MM.1S (cell line): Measurements from ENCODE around the gene ARHGAP30.
"Not testable (repeated sequence)": the region's sequence is repeated elsewhere in the genome, so short reads cannot be mapped to it uniquely, and the experiment has no call there.

Experiments
- DNase-seq: peaks from one replicate; pipeline ENCODE4 v3.0.0-alpha.2; 2015
- H2AFZ ChIP-seq: fragments of 300-600 bp; sonication (generic); 2 replicates; pipeline ENCODE4 v1.6.0; 2016; ENCODE audit warnings: antibody characterized with exemption, low read length
- H3F3A ChIP-seq: fragments of 300-600 bp; sonication (generic); 2 replicates; pipeline ENCODE4 v1.6.1; 2016; ENCODE audit warnings: mild to moderate bottlenecking, antibody characterized with exemption, low read length, moderate library complexity, mixed read lengths; ENCODE audit not compliant: insufficient read depth
- H3K27ac ChIP-seq: fragments of 300-600 bp; sonication (generic); 2 replicates; pipeline ENCODE4 v1.5.1; 2016; ENCODE audit warnings: mild to moderate bottlenecking, low read length
- H3K27me3 ChIP-seq: fragments of 300-600 bp; sonication (generic); replicated peaks from 2 replicates; pipeline ENCODE4 v1.6.0; 2016; ENCODE audit warnings: low read length; ENCODE audit not compliant: insufficient read depth
- H3K36me3 ChIP-seq: fragments of 300-600 bp; sonication (generic); replicated peaks from 2 replicates; pipeline ENCODE4 v1.6.1; 2016; ENCODE audit warnings: mild to moderate bottlenecking, low read length, mixed read lengths; ENCODE audit not compliant: insufficient read depth
- H3K4me1 ChIP-seq: fragments of 300-600 bp; sonication (generic); 2 replicates; pipeline ENCODE4 v1.6.1; 2016; ENCODE audit warnings: low read length, mixed read lengths
- H3K4me2 ChIP-seq: fragments of 300-600 bp; sonication (generic); 2 replicates; pipeline ENCODE4 v1.6.0; 2016; ENCODE audit warnings: low read depth, low read length
- H3K4me3 ChIP-seq: fragments of 300-600 bp; sonication (generic); 2 replicates; pipeline ENCODE4 v1.5.1; 2016; ENCODE audit warnings: low read length, mixed read lengths
- H3K79me2 ChIP-seq: fragments of 300-600 bp; sonication (generic); 2 replicates; pipeline ENCODE4 v1.6.1; 2016; ENCODE audit warnings: mixed run types, low read length, mixed read lengths
- H3K9ac ChIP-seq: fragments of 300-600 bp; sonication (generic); 2 replicates; pipeline ENCODE4 v1.6.1; 2016; ENCODE audit warnings: low read length, mixed read lengths
- H3K9me2 ChIP-seq: fragments of 300-600 bp; sonication (generic); replicated peaks from 2 replicates; pipeline ENCODE4 v1.6.1; 2016; ENCODE audit warnings: mild to moderate bottlenecking, low read length, mixed read lengths; ENCODE audit not compliant: insufficient read depth
- H3K9me3 ChIP-seq: fragments of 300-600 bp; sonication (generic); replicated peaks from 2 replicates; pipeline ENCODE4 v1.6.1; 2016; ENCODE audit warnings: mild to moderate bottlenecking, low read length, mixed read lengths; ENCODE audit not compliant: insufficient read depth
- H4K20me1 ChIP-seq: fragments of 300-600 bp; sonication (generic); 2 replicates; pipeline ENCODE4 v1.6.1; 2016; ENCODE audit warnings: mild to moderate bottlenecking, low read length, moderate library complexity, mixed read lengths; ENCODE audit not compliant: insufficient read depth
- CTCF ChIP-seq: fragments of 300-600 bp; sonication (generic); IDR thresholded peaks from 2 replicates; pipeline ENCODE4 v1.5.1; 2016; ENCODE audit warnings: antibody characterized with exemption, low read length, mixed read lengths
- EZH2 ChIP-seq: fragments of 300-600 bp; sonication (generic); optimal IDR thresholded peaks from 2 replicates; pipeline ENCODE3; 2017; ENCODE audit warnings: low read depth, mild to moderate bottlenecking, antibody characterized with exemption, low read length, mixed read lengths
- EZH2phosphoT487 ChIP-seq: fragments of 300-600 bp; sonication (generic); IDR thresholded peaks from 2 replicates; pipeline ENCODE4 v1.6.1; 2018; ENCODE audit warnings: antibody characterized with exemption, low read length

ARHGAP30 gene

GRCh38 chr1:161068306-161069234, 1.1 kb downstream of the ARHGAP30 start:
- no peaks in the 10 kb centered on the region for H3K27me3 ChIP-seq
- H3K4me2 ChIP-seq, result peak overlapping the region; percentile 90
- no peaks in the 10 kb centered on the region for H3K36me3 ChIP-seq
- TF ChIP-seq CTCF, result no peak
- no peak for TF ChIP-seq EZH2phosphoT487
- no peak for TF ChIP-seq EZH2
- peak overlapping the region; percentile 94 for H3K4me3 ChIP-seq
- H3K79me2 ChIP-seq, result peaks cover 59% of the 10 kb centered on the region
- H3K9me2 ChIP-seq, result no peaks in the 10 kb centered on the region
- peak overlapping the region; percentile 94 for H3K27ac ChIP-seq
- H3F3A ChIP-seq, result peaks cover 31% of the 10 kb centered on the region
- no peaks in the 10 kb centered on the region for H4K20me1 ChIP-seq
- H3K4me1 ChIP-seq, result peaks cover 45% of the 10 kb centered on the region
- H3K9me3 ChIP-seq, result no peaks in the 10 kb centered on the region
- H3K9ac ChIP-seq, result peak overlapping the region; percentile 97
- peak; percentile 76 for DNase-seq
- no peak overlapping the region for H2AFZ ChIP-seq

GRCh38 chr1:161066694-161067093, 3.0 kb downstream of the ARHGAP30 start:
- TF ChIP-seq EZH2phosphoT487, result no peak
- no peak for TF ChIP-seq EZH2
- TF ChIP-seq CTCF, result no peak
- Histone ChIP-seq H3F3A (peaks cover 36% of the 10 kb centered on the region), H2AFZ (no peak overlapping the region), H3K4me2 (peak overlapping the region; percentile 5; the same call in 1 of the 2 replicates), H3K36me3 (no peaks in the 10 kb centered on the region), H3K4me1 (peaks cover 49% of the 10 kb centered on the region), H4K20me1 (no peaks in the 10 kb centered on the region), H3K9ac (no peak overlapping the region), H3K9me3 (no peaks in the 10 kb centered on the region), H3K27ac (no peak overlapping the region; the same call in 1 of the 2 replicates), H3K79me2 (peaks cover 78% of the 10 kb centered on the region), H3K4me3 (no peak overlapping the region), H3K9me2 (no peaks in the 10 kb centered on the region), H3K27me3 (no peaks in the 10 kb centered on the region)
- DNase-seq, result no peak

GRCh38 chr1:161065681-161066080, 4.0 kb downstream of the ARHGAP30 start:
- H3K4me2 ChIP-seq, H3K9me2 ChIP-seq, DNase-seq, H3K27me3 ChIP-seq, H2AFZ ChIP-seq, H3K36me3 ChIP-seq, H3K9me3 ChIP-seq, H3K27ac ChIP-seq, H3K9ac ChIP-seq, H3K4me3 ChIP-seq, H4K20me1 ChIP-seq: not testable (repeated sequence)
- H3F3A ChIP-seq, result peaks cover 43% of the 10 kb centered on the region
- peaks cover 88% of the 10 kb centered on the region for H3K79me2 ChIP-seq
- peaks cover 50% of the 10 kb centered on the region for H3K4me1 ChIP-seq

- peaks cover 92% of the 10 kb centered on the region for H3K79me2 ChIP-seq
- H3K9ac ChIP-seq, H3K4me3 ChIP-seq, H3K27me3 ChIP-seq, H3K9me3 ChIP-seq, H3K36me3 ChIP-seq, DNase-seq, H4K20me1 ChIP-seq, H2AFZ ChIP-seq, H3K9me2 ChIP-seq: not testable (repeated sequence)
- H3K4me2 ChIP-seq, result peak overlapping the region; percentile 3; the same call in 1 of the 2 replicates
- H3K27ac ChIP-seq, result peak overlapping the region; percentile 11; the same call in 1 of the 2 replicates
- peaks cover 41% of the 10 kb centered on the region for H3F3A ChIP-seq
- H3K4me1 ChIP-seq, result peaks cover 57% of the 10 kb centered on the region
These were observed 5.8 kb downstream of the ARHGAP30 start for GRCh38 chr1:161063936-161064335.
